Measurements from ENCODE around the gene CDH26.

Gene CDH26

DNA sequence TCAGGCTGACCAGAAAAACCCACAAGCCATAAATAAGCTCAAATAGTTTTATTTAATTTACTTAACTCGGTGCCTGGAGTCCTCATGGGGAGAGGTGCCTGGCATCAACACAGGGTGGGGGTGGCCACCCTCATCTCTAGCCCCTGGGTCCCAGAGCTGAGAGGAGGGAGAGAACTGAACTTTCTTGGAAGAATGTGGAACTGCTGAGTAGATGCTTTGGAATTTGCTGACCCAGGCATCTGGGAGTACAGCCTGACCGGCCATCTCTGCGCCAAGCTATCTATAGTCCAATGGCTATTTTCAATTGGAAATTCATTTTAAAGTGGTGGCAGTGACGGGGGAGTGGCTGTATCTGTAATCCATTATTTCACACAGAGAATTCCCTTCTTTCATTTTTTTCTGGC lies 104.8 kb downstream of the CDH26 start:
- no peak for DNase-seq (ENCODE audit: low read depth in 2 of 2)

DNA sequence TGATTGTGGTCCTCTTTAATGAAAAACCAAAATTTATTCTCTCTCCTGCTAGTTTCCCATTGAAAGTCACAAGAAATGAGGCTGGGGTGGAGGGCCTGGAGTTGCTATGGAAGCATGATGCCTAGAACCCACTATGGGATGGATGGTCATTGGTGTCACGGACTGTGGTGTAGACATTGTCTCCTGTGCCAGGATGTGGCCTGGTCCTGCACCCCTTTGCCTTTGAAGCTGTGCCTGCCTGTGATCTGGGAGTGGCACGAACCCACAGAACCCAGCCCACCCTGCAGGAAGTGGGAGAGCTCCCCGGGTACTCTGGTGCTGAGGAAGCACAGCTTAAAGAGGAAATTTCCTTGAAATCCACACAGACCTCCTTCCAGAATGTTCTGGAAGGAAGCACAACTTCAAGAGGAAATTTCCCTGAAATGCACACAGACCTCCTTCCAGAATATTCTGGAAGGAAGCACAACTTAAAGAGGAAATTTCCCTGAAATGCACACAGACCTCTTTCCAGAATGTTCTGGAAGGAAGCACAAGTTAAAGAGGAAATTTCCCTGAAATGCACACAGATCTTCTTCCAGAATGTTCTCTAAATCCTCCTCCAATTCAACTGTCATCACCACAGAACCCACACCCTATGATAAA lies 105.6 kb downstream of the CDH26 start:
- no peak for DNase-seq (ENCODE audit: low read depth in 2 of 2)
